B cell (primary cell): ENCODE measurements around the gene RASSF1.
"Not testable (repeated sequence)": the region's sequence is repeated elsewhere in the genome, so short reads cannot be mapped to it uniquely, and the experiment has no call there.

Source experiments
- CTCF ChIP-seq: fragments of 200-600 bp; IDR thresholded peaks from one replicate; pipeline ENCODE4 v1.8.0; 2022; ENCODE audit warnings: antibody characterized with exemption, mild to moderate bottlenecking
- EZH2 ChIP-seq: IDR thresholded peaks from 2 replicates; pipeline ENCODE4 v1.6.1; 2012; ENCODE audit warnings: borderline replicate concordance, low read depth, mild to moderate bottlenecking, moderate library complexity, low read length; ENCODE audit not compliant: insufficient read depth, poor library complexity, severe bottlenecking

GRCh38 chr3:50284121-50284520 is 56.5 kb downstream of the RASSF1 start:
- TF ChIP-seq CTCF, EZH2: not testable (repeated sequence)
